Testis (tissue), 3 donors: ENCODE results near the gene DUSP7. TPM values are rescaled to one million over a fixed set of nuclear protein-coding genes. Genes with fewer than 3 reads are reported as not detected.

Experiments
- DNase-seq: peaks from one replicate; pipeline ENCODE4 v3.0.0-alpha.2; 2019
- H3K27ac ChIP-seq, 2 donors: fragments of 200-600 bp; sonication (generic); one replicate each; pipeline ENCODE4 v1.5.1; 2019
- H3K27me3 ChIP-seq: fragments of 200-600 bp; sonication (generic); one replicate; pipeline ENCODE4 v1.5.1; 2019
- H3K36me3 ChIP-seq: fragments of 200-600 bp; sonication (generic); one replicate; pipeline ENCODE4 v1.5.1; 2017; ENCODE audit warnings: low read depth; ENCODE audit errors: missing control alignments
- H3K4me1 ChIP-seq: fragments of 200-600 bp; sonication (generic); one replicate; pipeline ENCODE4 v1.5.1; 2019
- H3K4me3 ChIP-seq, 2 donors: fragments of 200-600 bp; sonication (generic); one replicate each; pipeline ENCODE4 v1.5.1; 2017 to 2019
- H3K9me3 ChIP-seq: fragments of 200-600 bp; sonication (generic); one replicate; pipeline ENCODE4 v1.5.1; 2017
- POLR2A ChIP-seq: fragments of 450-650 bp; IDR thresholded peaks from one replicate; pipeline ENCODE4 v1.6.1; 2017; ENCODE audit warnings: antibody characterized with exemption, mild to moderate bottlenecking, moderate library complexity
- WGBS, 2 donors: methylation state at CpG; one replicate each; pipeline ENCODE4 v1.1.5; 2018; 5-methylcytosine and 5-hydroxymethylcytosine counted together
- intact Hi-C: fragments of 100-400 bp; cut with DNase I; formaldehyde crosslinking; loops from one replicate; pipeline ENCODE4 v1.15.1; 2023; ENCODE audit warnings: low total_unique reads
- polyA plus RNA-seq: library from polyadenylated mRNA; stranded (reverse); fragments of 350-450 nt; fragmentation: Illumina TruSeq; extraction: RNeasy Lipid Tissue Mini Kit (QIAGEN cat#74804); gene quantifications from one replicate; pipeline ENCODE4 v1.2.3, GENCODE V29; 2014; ENCODE audit warnings: low read depth, low replicate concordance; ENCODE audit not compliant: insufficient read depth
- total RNA-seq, 2 donors: library from RNA; depleted of rRNA; stranded (reverse); fragments of >200 nt; gene quantifications; one replicate each; pipeline ENCODE4 v1.2.3, GENCODE V29; 2016
- TF ChIP-seq, protein P1 (sequence below), 3 experiments: fragments of 450-650 bp in 2 of 3; fragments of 200-600 bp in 1 of 3; sonication (generic) in 1 of 3; IDR thresholded peaks; one replicate each; pipeline ENCODE4 v1.5.1; 2016 to 2019; ENCODE audit warnings: antibody characterized with exemption in 3 of 3, mild to moderate bottlenecking in 2 of 3, moderate library complexity in 1 of 3

Gene DUSP7
- total and polyA plus RNA-seq, 3 donors from 2014 or later, result 25.1 to 48.8 (median 40.6) TPM

DNA sequence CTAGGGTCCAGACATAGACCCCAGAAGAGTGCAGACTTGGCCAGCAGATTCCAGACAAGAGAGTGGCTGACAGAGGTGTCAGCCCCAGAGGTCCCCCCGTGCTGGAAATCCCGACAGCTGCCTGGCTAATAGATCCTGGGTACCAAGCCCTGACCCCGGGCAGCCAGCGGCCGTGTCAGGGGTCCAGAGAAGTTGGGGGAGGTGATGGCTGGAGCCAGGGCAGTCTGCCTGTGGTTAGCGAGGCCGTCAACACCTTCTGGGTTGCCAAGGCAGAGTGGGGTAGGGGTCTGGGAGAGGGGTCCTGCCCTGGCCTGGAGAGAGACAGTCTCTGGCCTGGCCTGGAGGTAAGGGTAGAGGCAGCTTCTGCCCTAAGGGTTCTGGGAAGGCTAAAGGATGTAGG is 35.6 kb downstream of the DUSP7 start:
- H3K27me3 ChIP-seq, result no peaks in the 10 kb centered on the region
- DNase-seq, result no peak
- H3K4me3 ChIP-seq, result no peak overlapping the region
- H3K9me3 ChIP-seq, result no peaks in the 10 kb centered on the region
- H3K27ac ChIP-seq, result peak overlapping the region; percentile 31 to 54
- peaks cover 52% of the 10 kb centered on the region for H3K4me1 ChIP-seq
- H3K36me3 ChIP-seq, result no peaks in the 10 kb centered on the region
- WGBS, 2 donors, result 81 to 91% methylated on average over 6 to 7 of the region's 7 CpGs
- TF ChIP-seq, protein P1, sequence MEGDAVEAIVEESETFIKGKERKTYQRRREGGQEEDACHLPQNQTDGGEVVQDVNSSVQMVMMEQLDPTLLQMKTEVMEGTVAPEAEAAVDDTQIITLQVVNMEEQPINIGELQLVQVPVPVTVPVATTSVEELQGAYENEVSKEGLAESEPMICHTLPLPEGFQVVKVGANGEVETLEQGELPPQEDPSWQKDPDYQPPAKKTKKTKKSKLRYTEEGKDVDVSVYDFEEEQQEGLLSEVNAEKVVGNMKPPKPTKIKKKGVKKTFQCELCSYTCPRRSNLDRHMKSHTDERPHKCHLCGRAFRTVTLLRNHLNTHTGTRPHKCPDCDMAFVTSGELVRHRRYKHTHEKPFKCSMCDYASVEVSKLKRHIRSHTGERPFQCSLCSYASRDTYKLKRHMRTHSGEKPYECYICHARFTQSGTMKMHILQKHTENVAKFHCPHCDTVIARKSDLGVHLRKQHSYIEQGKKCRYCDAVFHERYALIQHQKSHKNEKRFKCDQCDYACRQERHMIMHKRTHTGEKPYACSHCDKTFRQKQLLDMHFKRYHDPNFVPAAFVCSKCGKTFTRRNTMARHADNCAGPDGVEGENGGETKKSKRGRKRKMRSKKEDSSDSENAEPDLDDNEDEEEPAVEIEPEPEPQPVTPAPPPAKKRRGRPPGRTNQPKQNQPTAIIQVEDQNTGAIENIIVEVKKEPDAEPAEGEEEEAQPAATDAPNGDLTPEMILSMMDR (IDR thresholded peaks at IDR 0.05), result no peak
- no peak for TF ChIP-seq POLR2A
- intact Hi-C loops, result no loop called here

DNA sequence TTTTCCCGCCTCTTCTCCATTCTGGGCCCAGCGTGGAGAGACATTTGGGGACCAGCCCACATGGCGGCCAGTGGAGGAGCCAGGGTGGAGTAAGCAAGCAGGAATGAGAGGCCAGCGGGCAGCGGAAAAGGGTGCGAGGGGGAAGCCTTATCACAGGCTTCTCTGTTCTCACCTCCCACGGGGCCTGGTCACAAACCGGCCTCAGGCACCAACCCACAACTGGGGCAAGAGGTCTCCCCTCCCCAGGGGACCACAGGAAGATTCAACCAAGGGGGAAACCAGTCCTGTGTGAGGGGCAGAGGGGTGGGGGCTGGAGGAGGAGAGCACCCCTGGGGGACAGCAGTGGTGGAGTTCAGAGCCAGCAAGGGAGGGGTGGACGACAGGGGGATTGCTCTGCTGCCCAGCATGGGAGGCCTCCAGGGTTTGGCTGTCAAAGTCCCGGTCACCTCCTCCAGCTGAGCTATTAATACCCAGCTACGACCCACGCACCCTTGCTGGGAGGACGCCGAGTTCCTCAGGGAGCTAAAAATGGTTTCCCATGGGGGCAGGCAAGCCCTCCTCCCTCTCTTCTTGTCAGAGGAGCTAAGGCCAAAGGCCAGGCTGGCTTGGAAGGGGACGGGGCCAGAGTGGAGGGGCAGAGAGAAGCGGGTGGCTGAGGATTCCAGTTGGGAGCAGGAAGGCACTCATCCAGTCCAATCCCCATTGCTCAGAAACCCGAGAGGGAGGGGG is 36.9 kb downstream of the DUSP7 start:
- peaks cover 48% of the 10 kb centered on the region for H3K4me1 ChIP-seq
- H3K27ac ChIP-seq, result peak overlapping the region; percentile 10 to 54
- TF ChIP-seq, protein P1 (IDR thresholded peaks at IDR 0.05), result no peak
- TF ChIP-seq POLR2A, result no peak
- no peaks in the 10 kb centered on the region for H3K36me3 ChIP-seq
- intact Hi-C loops, result no loop called here
- H3K9me3 ChIP-seq, result no peaks in the 10 kb centered on the region
- H3K4me3 ChIP-seq, result no peak overlapping the region
- no peaks in the 10 kb centered on the region for H3K27me3 ChIP-seq
- DNase-seq, result peak; percentile 77
- WGBS, 2 donors, result 47 to 84% methylated on average over 8 to 17 of the region's 17 CpGs

DNA sequence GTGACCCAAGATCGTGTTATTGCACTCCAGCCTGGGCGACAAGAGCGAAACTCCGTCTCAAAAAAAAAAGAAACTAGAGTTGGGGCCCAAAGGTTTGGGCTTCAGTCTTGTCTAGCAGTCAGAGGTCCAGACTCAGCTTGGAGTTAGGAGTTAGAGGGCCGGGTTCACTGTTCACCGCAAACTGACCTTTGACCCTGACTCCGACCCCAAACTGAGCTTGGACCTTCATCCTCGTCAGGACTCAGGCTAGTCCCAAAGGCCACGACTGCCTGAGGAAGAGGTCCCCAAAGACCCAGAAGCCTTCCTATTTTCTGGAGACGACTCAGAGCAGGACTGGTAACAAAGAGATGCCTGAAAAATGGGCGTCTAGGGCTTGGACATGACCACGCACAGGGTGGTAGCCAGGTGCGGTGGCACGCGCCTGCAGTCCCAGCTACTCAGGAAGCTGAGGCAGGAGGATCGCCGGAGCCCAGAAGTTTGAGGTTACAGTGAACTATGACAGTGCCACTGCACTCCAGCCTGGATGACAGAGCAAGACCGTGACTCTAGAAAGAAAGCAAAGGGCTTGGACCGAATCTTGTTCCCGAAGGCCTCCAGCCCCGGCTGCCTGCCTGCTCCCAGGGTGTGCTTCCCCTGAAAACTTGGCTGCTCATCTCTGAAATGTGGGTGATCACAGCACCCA is 37.9 kb downstream of the DUSP7 start:
- Histone ChIP-seq H3K9me3 (no peaks in the 10 kb centered on the region), H3K36me3 (no peaks in the 10 kb centered on the region), H3K4me1 (peaks cover 44% of the 10 kb centered on the region), H3K4me3 (no peak overlapping the region), H3K27ac (peak overlapping the region; percentile 10 to 54), H3K27me3 (no peaks in the 10 kb centered on the region)
- TF ChIP-seq, protein P1 (IDR thresholded peaks at IDR 0.05), result no peak
- TF ChIP-seq POLR2A, result no peak
- WGBS, 2 donors, result 88 to 95% methylated on average over 21 of the region's 21 CpGs
- DNase-seq, result no peak
- intact Hi-C loops, result no loop called here

DNA sequence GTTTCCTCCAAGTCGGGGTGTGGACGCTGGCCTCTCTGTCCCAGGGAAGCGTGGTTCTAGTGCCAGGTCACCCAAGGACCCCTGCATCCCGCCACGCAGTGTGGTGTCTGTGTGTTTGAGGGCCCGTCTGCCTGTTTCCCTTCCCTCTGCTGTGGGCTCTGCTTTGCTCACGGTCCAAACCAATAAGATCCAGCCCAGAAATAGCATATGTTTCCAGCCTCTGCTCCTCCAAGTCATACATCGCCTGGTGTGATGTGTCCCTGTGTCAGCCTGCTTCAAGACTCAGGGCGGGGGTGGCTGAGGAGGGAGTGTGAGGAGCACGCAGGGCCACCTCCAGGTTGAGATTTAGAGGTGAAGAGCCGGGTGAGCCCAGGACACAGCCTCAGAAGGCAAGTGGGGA is 38.8 kb downstream of the DUSP7 start:
- TF ChIP-seq POLR2A, result no peak
- TF ChIP-seq, protein P1 (IDR thresholded peaks at IDR 0.05), result no peak
- H3K36me3 ChIP-seq, result no peaks in the 10 kb centered on the region
- no peak overlapping the region for H3K4me3 ChIP-seq
- no peak overlapping the region for H3K27ac ChIP-seq
- intact Hi-C loops, result no loop called here
- peaks cover 41% of the 10 kb centered on the region for H3K4me1 ChIP-seq
- DNase-seq, result no peak
- no peaks in the 10 kb centered on the region for H3K9me3 ChIP-seq
- no peaks in the 10 kb centered on the region for H3K27me3 ChIP-seq
- 86 to 92% methylated on average over 4 to 11 of the region's 11 CpGs for WGBS, 2 donors
